Mucosa of gallbladder (tissue), 1 donor: ENCODE results near the gene MAP1LC3A. TPM values are rescaled to one million over a fixed set of nuclear protein-coding genes. Genes with fewer than 3 reads are reported as not detected.

ENCODE experiments used
- DNase-seq: peaks from one replicate; pipeline ENCODE4 v3.0.0-alpha.2; 2020; ENCODE audit warnings: low spot score
- total RNA-seq: library from RNA; stranded (reverse); gene quantifications from one replicate; pipeline ENCODE4 v1.2.1, GENCODE V29; 2021
- donor health status: DM: no; HTN: no; CAD: no.

MAP1LC3A gene
- total RNA-seq, 1 donor from 2014 or later = 94.4 TPM

- DNase-seq = no peak
Measured at GRCh38 chr20:34529742-34530141, 28.8 kb upstream of the MAP1LC3A start.

GRCh38 chr20:34530342-34530741 is 28.2 kb upstream of the MAP1LC3A start:
- no peak for DNase-seq

- no peak for DNase-seq
Measured at GRCh38 chr20:34531608-34532265, 26.8 kb upstream of the MAP1LC3A start.

GRCh38 chr20:34532320-34532719 is 26.2 kb upstream of the MAP1LC3A start:
- DNase-seq = no peak

GRCh38 chr20:34532756-34533155 is 25.8 kb upstream of the MAP1LC3A start:
- DNase-seq = no peak

GRCh38 chr20:34534391-34535165 is 23.9 kb upstream of the MAP1LC3A start:
- no peak for DNase-seq

GRCh38 chr20:34535301-34535840 is 23.1 kb upstream of the MAP1LC3A start:
- no peak for DNase-seq

GRCh38 chr20:34535857-34536256 is 22.7 kb upstream of the MAP1LC3A start:
- DNase-seq = no peak

GRCh38 chr20:34536798-34537394 is 21.6 kb upstream of the MAP1LC3A start:
- DNase-seq = peak; percentile 29

GRCh38 chr20:34537651-34538050 is 20.9 kb upstream of the MAP1LC3A start:
- DNase-seq = no peak

GRCh38 chr20:34538671-34539123 is 19.8 kb upstream of the MAP1LC3A start:
- DNase-seq = peak; percentile 40

GRCh38 chr20:34539756-34540155 is 18.8 kb upstream of the MAP1LC3A start:
- no peak for DNase-seq

- DNase-seq = no peak
Measured at GRCh38 chr20:34540596-34541263, 17.8 kb upstream of the MAP1LC3A start.

GRCh38 chr20:34541264-34541901 is 17.1 kb upstream of the MAP1LC3A start:
- no peak for DNase-seq

GRCh38 chr20:34541917-34542316 is 16.6 kb upstream of the MAP1LC3A start:
- no peak for DNase-seq

GRCh38 chr20:34542439-34542838 is 16.1 kb upstream of the MAP1LC3A start:
- no peak for DNase-seq

- DNase-seq = no peak
Measured at GRCh38 chr20:34543463-34544056, 15.0 kb upstream of the MAP1LC3A start.

GRCh38 chr20:34544109-34544796 is 14.3 kb upstream of the MAP1LC3A start:
- no peak for DNase-seq

GRCh38 chr20:34546751-34547181 is 11.8 kb upstream of the MAP1LC3A start:
- no peak for DNase-seq

GRCh38 chr20:34547844-34548613 is 10.5 kb upstream of the MAP1LC3A start:
- no peak for DNase-seq
